ENCODE measurements around the gene GHITM.
"Not testable (repeated sequence)": the region's sequence is repeated elsewhere in the genome, so short reads cannot be mapped to it uniquely, and the experiment has no call there.

Gene GHITM

GRCh38 chr10:84118395-84119006 lies 20.8 kb upstream of the GHITM start:
- Histone ChIP-seq H3K27me3 (ENCODE audit: control insufficient read depth, insufficient read depth, low read length) (no peaks in the 10 kb centered on the region), H3K4me3 (ENCODE audit: low read length) (no peak overlapping the region), H3K9ac (ENCODE audit: low read length) (no peak overlapping the region), H3K4me1 (ENCODE audit: control insufficient read depth, insufficient read depth, low read length) (no peaks in the 10 kb centered on the region), H3K36me3 (ENCODE audit: control insufficient read depth, insufficient read depth, low read length) (no peaks in the 10 kb centered on the region), H3K9me3 (ENCODE audit: control insufficient read depth, low read length) (no peaks in the 10 kb centered on the region)

- Histone ChIP-seq H3K4me1 (ENCODE audit: control insufficient read depth, insufficient read depth, low read length) (no peaks in the 10 kb centered on the region), H3K4me3 (ENCODE audit: low read length) (no peak overlapping the region), H3K9me3 (ENCODE audit: control insufficient read depth, low read length) (no peaks in the 10 kb centered on the region), H3K36me3 (ENCODE audit: control insufficient read depth, insufficient read depth, low read length) (no peaks in the 10 kb centered on the region), H3K9ac (ENCODE audit: low read length) (no peak overlapping the region), H3K27me3 (ENCODE audit: control insufficient read depth, insufficient read depth, low read length) (no peaks in the 10 kb centered on the region)
These were observed 15.9 kb upstream of the GHITM start for GRCh38 chr10:84123362-84123761.

- not testable (repeated sequence) for H3K27me3 ChIP-seq (ENCODE audit: control insufficient read depth, insufficient read depth, low read length); H3K9me3 ChIP-seq (ENCODE audit: control insufficient read depth, low read length); H3K36me3 ChIP-seq (ENCODE audit: control insufficient read depth, insufficient read depth, low read length); H3K4me3 ChIP-seq (ENCODE audit: low read length); H3K9ac ChIP-seq (ENCODE audit: low read length); H3K4me1 ChIP-seq (ENCODE audit: control insufficient read depth, insufficient read depth, low read length)
These were observed 13.2 kb upstream of the GHITM start for GRCh38 chr10:84125910-84126784.

GRCh38 chr10:84126785-84127167 lies 12.5 kb upstream of the GHITM start:
- H3K9ac ChIP-seq (ENCODE audit: low read length) = no peak overlapping the region
- H3K27me3 ChIP-seq (ENCODE audit: control insufficient read depth, insufficient read depth, low read length) = no peaks in the 10 kb centered on the region
- H3K36me3 ChIP-seq (ENCODE audit: control insufficient read depth, insufficient read depth, low read length) = no peaks in the 10 kb centered on the region
- H3K9me3 ChIP-seq (ENCODE audit: control insufficient read depth, low read length) = no peaks in the 10 kb centered on the region
- H3K4me3 ChIP-seq (ENCODE audit: low read length) = no peak overlapping the region
- no peaks in the 10 kb centered on the region for H3K4me1 ChIP-seq (ENCODE audit: control insufficient read depth, insufficient read depth, low read length)

DNA sequence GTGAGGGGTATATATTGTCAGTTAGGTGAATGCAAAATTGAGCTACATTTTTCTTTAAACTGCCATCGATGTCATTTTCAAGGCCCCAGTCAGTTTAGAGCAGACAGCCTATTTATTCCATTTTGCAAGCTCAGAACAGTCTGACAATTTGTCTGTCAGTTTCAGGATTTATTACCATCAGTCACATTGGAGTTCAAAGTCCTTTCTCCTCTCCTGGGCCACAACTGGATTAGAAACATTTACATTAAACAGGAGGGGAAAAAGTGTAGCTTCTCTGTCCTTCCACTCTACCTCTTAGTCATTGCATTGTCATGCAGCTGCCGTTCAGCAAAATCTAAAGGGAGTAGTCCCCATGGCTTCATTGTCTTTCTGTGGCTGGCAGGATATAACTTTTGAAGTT lies 3.5 kb upstream of the GHITM start:
- Histone ChIP-seq H3K36me3 (ENCODE audit: control insufficient read depth, insufficient read depth, low read length) (no peaks in the 10 kb centered on the region), H3K4me1 (ENCODE audit: control insufficient read depth, insufficient read depth, low read length) (peaks cover 6% of the 10 kb centered on the region), H3K9me3 (ENCODE audit: control insufficient read depth, low read length) (no peaks in the 10 kb centered on the region), H3K9ac (ENCODE audit: low read length) (no peak overlapping the region), H3K27me3 (ENCODE audit: control insufficient read depth, insufficient read depth, low read length) (no peaks in the 10 kb centered on the region), H3K4me3 (ENCODE audit: low read length) (no peak overlapping the region)

DNA sequence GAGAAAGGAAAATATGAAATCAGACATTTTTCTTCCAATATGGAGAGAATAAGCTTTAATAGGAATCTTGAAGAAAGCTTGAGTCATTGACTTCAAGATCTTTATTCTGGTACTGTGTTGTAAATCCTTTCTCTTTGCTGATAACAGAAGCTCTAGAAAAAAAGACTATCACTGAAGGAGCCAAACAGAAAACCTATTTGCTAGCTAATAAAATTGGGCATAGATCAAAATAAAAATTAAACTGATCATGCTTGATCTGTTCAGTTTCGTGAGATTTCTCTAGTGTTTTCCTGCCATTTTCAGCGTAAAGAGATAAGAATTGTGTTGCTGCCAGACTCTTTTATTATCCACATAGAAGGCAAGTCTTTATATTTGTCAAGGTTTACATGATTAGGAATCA lies 1.5 kb upstream of the GHITM start:
- Histone ChIP-seq H3K9me3 (ENCODE audit: control insufficient read depth, low read length) (no peaks in the 10 kb centered on the region), H3K27me3 (ENCODE audit: control insufficient read depth, insufficient read depth, low read length) (no peaks in the 10 kb centered on the region), H3K36me3 (ENCODE audit: control insufficient read depth, insufficient read depth, low read length) (no peaks in the 10 kb centered on the region), H3K4me1 (ENCODE audit: control insufficient read depth, insufficient read depth, low read length) (peaks cover 14% of the 10 kb centered on the region), H3K4me3 (ENCODE audit: low read length) (no peak overlapping the region), H3K9ac (ENCODE audit: low read length) (no peak overlapping the region)

DNA sequence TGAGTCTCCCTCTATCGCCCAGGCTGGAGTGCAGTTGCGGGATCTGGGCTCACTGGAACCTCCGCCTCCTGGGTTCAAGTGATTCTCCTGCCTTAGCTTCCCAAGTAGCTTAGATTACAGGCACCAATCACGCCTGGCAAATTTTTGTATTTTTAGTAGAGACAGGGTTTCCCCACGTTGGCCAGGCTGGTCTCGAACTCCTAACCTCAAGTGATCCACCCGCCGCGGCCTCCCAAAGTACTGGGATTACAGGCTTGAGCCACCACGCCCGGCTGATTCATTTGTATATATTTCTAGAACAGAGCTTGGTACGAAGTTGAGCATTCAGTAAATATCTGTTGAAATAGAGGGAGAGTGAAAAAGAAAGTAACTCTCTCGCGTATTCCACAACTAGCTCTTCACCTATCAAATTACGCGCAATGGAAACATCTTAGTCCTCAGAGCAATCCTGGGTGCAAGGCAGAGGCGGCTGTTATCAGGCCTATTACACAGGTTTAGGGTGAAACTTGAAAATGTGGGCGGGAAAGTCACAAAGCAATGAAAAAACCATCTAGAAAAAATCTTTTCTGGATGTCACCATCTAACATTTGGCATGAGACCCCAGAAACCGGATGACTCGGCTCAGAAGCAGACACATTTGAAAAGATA lies 707 bp upstream of the GHITM start:
- Histone ChIP-seq H3K9me3 (ENCODE audit: control insufficient read depth, low read length) (no peaks in the 10 kb centered on the region), H3K4me3 (ENCODE audit: low read length) (peak overlapping the region; percentile 80), H3K9ac (ENCODE audit: low read length) (peak overlapping the region; percentile 90), H3K4me1 (ENCODE audit: control insufficient read depth, insufficient read depth, low read length) (peaks cover 14% of the 10 kb centered on the region), H3K27me3 (ENCODE audit: control insufficient read depth, insufficient read depth, low read length) (no peaks in the 10 kb centered on the region), H3K36me3 (ENCODE audit: control insufficient read depth, insufficient read depth, low read length) (peaks cover 5% of the 10 kb centered on the region)

- no peaks in the 10 kb centered on the region for H3K9me3 ChIP-seq (ENCODE audit: control insufficient read depth, low read length)
- no peaks in the 10 kb centered on the region for H3K27me3 ChIP-seq (ENCODE audit: control insufficient read depth, insufficient read depth, low read length)
- H3K4me3 ChIP-seq (ENCODE audit: low read length) = peak overlapping the region; percentile 97
- peaks cover 14% of the 10 kb centered on the region for H3K4me1 ChIP-seq (ENCODE audit: control insufficient read depth, insufficient read depth, low read length)
- peak overlapping the region; percentile 96 for H3K9ac ChIP-seq (ENCODE audit: low read length)
- peaks cover 5% of the 10 kb centered on the region for H3K36me3 ChIP-seq (ENCODE audit: control insufficient read depth, insufficient read depth, low read length)
These were observed 699 bp downstream of the GHITM start for GRCh38 chr10:84140036-84140379.

DNA sequence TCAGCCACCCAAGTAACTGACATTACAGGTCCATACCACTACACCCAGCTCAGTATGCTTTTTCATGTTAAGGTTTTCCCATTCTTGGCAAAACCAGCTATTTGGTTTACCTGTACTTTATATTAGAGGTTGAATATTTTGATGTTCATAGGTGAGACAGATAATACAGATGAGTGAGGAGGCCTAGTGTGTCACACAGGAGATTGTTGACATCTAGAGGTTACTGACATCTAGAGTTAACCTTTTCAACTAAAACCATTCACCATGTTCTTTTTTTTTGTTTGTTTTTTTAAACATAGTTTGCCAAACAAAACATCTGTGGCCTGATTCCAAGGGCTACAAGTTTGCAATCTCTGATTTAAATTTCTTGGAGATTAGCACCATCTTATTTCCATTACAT lies 8.0 kb downstream of the GHITM start:
- Histone ChIP-seq H3K9ac (ENCODE audit: low read length) (no peak overlapping the region), H3K4me3 (ENCODE audit: low read length) (no peak overlapping the region), H3K27me3 (ENCODE audit: control insufficient read depth, insufficient read depth, low read length) (no peaks in the 10 kb centered on the region), H3K36me3 (ENCODE audit: control insufficient read depth, insufficient read depth, low read length) (peaks cover 5% of the 10 kb centered on the region), H3K9me3 (ENCODE audit: control insufficient read depth, low read length) (no peaks in the 10 kb centered on the region), H3K4me1 (ENCODE audit: control insufficient read depth, insufficient read depth, low read length) (no peaks in the 10 kb centered on the region)

DNA sequence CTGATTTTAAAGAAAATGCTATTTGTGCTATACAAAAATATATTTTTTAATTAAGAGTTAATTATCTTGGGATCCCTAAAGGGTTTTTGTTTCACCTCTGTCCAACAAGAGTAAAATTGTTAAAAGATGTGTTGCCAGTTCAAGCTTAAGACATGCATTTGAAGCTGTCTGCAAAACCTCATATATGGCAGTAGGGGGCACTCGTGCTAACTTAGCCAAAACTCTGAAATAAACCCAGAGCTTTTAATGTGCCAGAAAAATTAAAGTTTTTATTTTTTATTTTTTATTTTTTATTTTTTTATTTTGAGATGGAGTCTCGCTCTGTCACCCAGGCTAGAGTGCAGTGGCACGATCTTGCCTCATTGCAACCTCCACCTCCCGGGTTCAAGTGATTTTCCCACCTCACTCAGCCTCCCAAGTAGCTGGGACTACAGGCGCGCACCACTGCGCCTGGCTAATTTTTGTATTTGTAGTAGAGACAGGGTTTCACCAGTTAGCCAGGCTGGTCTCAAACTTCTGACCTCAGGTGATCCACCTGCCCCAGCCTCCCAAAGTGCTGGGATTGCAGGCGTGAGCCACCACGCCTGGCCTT lies 8.8 kb downstream of the GHITM start:
- not testable (repeated sequence) for H3K36me3 ChIP-seq (ENCODE audit: control insufficient read depth, insufficient read depth, low read length); H3K4me3 ChIP-seq (ENCODE audit: low read length); H3K27me3 ChIP-seq (ENCODE audit: control insufficient read depth, insufficient read depth, low read length); H3K9me3 ChIP-seq (ENCODE audit: control insufficient read depth, low read length); H3K9ac ChIP-seq (ENCODE audit: low read length); H3K4me1 ChIP-seq (ENCODE audit: control insufficient read depth, insufficient read depth, low read length)

DNA sequence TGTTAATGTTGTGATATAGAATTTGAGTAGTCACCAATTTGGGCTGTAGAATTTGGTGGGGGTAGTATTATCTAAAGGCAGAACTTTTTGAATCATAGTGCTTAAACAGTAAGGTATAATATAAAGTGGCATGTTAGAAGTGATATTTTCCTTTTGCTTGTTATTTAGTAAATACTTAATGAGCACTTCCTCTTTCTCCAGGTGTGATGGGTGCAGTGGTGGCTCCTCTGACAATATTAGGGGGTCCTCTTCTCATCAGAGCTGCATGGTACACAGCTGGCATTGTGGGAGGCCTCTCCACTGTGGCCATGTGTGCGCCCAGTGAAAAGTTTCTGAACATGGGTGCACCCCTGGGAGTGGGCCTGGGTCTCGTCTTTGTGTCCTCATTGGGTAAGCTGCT lies 10.5 kb downstream of the GHITM start:
- H3K9me3 ChIP-seq (ENCODE audit: control insufficient read depth, low read length) = no peaks in the 10 kb centered on the region
- H3K27me3 ChIP-seq (ENCODE audit: control insufficient read depth, insufficient read depth, low read length) = no peaks in the 10 kb centered on the region
- H3K9ac ChIP-seq (ENCODE audit: low read length) = no peak overlapping the region
- no peaks in the 10 kb centered on the region for H3K36me3 ChIP-seq (ENCODE audit: control insufficient read depth, insufficient read depth, low read length)
- no peaks in the 10 kb centered on the region for H3K4me1 ChIP-seq (ENCODE audit: control insufficient read depth, insufficient read depth, low read length)
- H3K4me3 ChIP-seq (ENCODE audit: low read length) = no peak overlapping the region

GRCh38 chr10:84152769-84153168 lies 13.5 kb downstream of the GHITM start:
- Histone ChIP-seq H3K36me3 (ENCODE audit: control insufficient read depth, insufficient read depth, low read length) (no peaks in the 10 kb centered on the region), H3K9me3 (ENCODE audit: control insufficient read depth, low read length) (no peaks in the 10 kb centered on the region), H3K4me3 (ENCODE audit: low read length) (no peak overlapping the region), H3K9ac (ENCODE audit: low read length) (no peak overlapping the region), H3K27me3 (ENCODE audit: control insufficient read depth, insufficient read depth, low read length) (no peaks in the 10 kb centered on the region), H3K4me1 (ENCODE audit: control insufficient read depth, insufficient read depth, low read length) (no peaks in the 10 kb centered on the region)
